ENCODE results near the gene SP6.

SP6 gene

DNA sequence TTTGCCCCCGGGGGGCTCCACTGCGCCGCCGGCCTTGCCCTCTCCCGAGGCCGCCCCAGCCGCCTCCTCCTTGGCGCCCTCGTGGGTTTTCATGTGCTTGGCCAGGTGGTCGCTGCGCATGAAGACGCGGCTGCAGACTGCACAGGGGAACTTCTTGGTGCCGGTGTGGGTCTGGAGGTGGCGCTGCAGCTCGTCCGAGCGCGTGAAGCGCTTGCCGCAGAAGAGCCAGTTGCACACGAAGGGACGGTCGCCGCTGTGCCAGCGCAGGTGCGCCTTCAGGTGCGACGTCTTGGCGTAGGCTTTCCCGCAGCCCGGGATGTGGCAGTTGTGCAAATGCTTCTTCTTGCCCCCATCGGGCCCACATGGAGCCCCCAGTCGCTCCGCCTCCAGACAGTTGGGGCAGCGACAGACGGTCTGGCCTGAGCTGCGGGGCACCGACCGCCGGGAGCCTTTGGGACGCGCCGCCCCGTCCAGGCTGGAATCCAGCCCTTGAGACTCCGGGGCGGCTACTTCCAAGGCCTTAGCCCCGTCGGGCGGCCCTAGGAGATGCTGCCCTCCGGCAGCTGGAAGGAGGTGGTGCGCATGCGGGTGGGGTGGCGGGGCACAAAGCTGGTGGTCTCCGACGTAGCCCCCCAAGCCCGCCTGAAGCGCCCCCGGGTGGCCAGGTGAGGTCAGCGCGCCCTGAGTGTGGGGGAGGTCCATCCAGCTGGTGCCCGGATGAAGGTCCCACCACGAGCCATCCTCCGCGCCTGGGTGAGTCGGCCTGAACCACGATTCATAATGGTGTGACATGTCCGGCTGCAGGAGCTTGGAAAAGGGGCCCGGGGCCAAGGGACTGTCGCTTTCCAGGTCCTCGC is 3.4 kb downstream of the SP6 start:
- Histone ChIP-seq H3K27me3 (replicated peaks) (peaks cover 73% of the 10 kb centered on the region), H3K4me3 (ENCODE audit: low read depth, low read length) (no peak overlapping the region), H3K36me3 (replicated peaks) (no peaks in the 10 kb centered on the region), H3K27ac (no peak overlapping the region)
- peak; percentile 60 for TF ChIP-seq CTCF (IDR thresholded peaks at IDR 0.05; ENCODE audit: low read depth, low read length, missing control alignments)
- in situ Hi-C loops (cut with HindIII; ENCODE audit: low pct_ligation_motif_present, low sequenced_read_pairs) = no loop called here
- DNase-seq = no peak

- H3K27ac ChIP-seq = no peak overlapping the region
- in situ Hi-C loops (cut with HindIII; ENCODE audit: low pct_ligation_motif_present, low sequenced_read_pairs) = no loop called here
- DNase-seq = no peak
- no peak for TF ChIP-seq CTCF (IDR thresholded peaks at IDR 0.05; ENCODE audit: low read depth, low read length, missing control alignments)
- no peaks in the 10 kb centered on the region for H3K36me3 ChIP-seq (replicated peaks)
- no peak overlapping the region for H3K4me3 ChIP-seq (ENCODE audit: low read depth, low read length)
- H3K27me3 ChIP-seq (replicated peaks) = peaks cover 65% of the 10 kb centered on the region
Measured at GRCh38 chr17:47846716-47847340, 4.1 kb downstream of the SP6 start.

GRCh38 chr17:47845716-47846075 is 5.3 kb downstream of the SP6 start:
- DNase-seq = no peak
- Histone ChIP-seq H3K27me3 (replicated peaks) (peaks cover 58% of the 10 kb centered on the region), H3K36me3 (replicated peaks) (no peaks in the 10 kb centered on the region), H3K27ac (no peak overlapping the region), H3K4me3 (ENCODE audit: low read depth, low read length) (no peak overlapping the region)
- TF ChIP-seq CTCF (IDR thresholded peaks at IDR 0.05; ENCODE audit: low read depth, low read length, missing control alignments) = no peak
- in situ Hi-C loops (cut with HindIII; ENCODE audit: low pct_ligation_motif_present, low sequenced_read_pairs) = no loop called here

- no peak for DNase-seq
- TF ChIP-seq CTCF (IDR thresholded peaks at IDR 0.05; ENCODE audit: low read depth, low read length, missing control alignments) = peak; percentile 55
- Histone ChIP-seq H3K27me3 (replicated peaks) (peaks cover 51% of the 10 kb centered on the region), H3K4me3 (ENCODE audit: low read depth, low read length) (no peak overlapping the region), H3K27ac (no peak overlapping the region), H3K36me3 (replicated peaks) (no peaks in the 10 kb centered on the region)
- in situ Hi-C loops (cut with HindIII; ENCODE audit: low pct_ligation_motif_present, low sequenced_read_pairs) = no loop called here
Measured at GRCh38 chr17:47844814-47845715, 5.9 kb downstream of the SP6 start.

DNA sequence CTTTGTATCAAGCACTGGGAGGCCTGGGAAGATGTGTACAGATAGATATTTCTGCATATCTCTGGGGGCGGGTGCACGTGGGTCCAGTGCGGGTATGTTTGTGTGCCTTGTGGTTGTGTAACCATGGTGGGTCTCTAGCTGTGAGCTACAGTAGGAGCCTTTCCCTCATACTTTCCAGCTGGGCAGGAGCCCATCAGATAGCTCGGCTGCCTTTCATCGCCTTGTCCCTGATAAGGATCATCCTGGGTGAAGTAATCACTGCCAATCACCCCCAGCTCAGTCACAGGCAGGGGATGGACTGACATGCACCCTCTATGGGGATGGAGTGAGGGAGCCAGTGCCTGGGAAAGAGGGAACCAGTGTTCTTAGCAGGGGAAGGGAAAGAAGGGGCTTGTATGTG is 6.7 kb downstream of the SP6 start:
- no peak for TF ChIP-seq CTCF (IDR thresholded peaks at IDR 0.05; ENCODE audit: low read depth, low read length, missing control alignments)
- no peak overlapping the region for H3K4me3 ChIP-seq (ENCODE audit: low read depth, low read length)
- no peak overlapping the region for H3K27ac ChIP-seq
- H3K27me3 ChIP-seq (replicated peaks) = peaks cover 43% of the 10 kb centered on the region
- DNase-seq = peak; percentile 88
- in situ Hi-C loops (cut with HindIII; ENCODE audit: low pct_ligation_motif_present, low sequenced_read_pairs) = no loop called here
- H3K36me3 ChIP-seq (replicated peaks) = no peaks in the 10 kb centered on the region
